OCI-LY7 (cell line): Measurements from ENCODE around the gene LMX1B.

Experiments
- CTCF ChIP-seq: fragments of 200-600 bp; sonication (generic); conservative IDR thresholded peaks from 2 replicates; pipeline ENCODE4 v1.5.1; 2014; ENCODE audit warnings: mild to moderate bottlenecking, antibody characterized with exemption, low read length, moderate library complexity, mixed read lengths
- EZH2phosphoT487 ChIP-seq: fragments of 200-600 bp; sonication (generic); IDR thresholded peaks from 2 replicates; pipeline ENCODE4 v1.6.1; 2018; ENCODE audit warnings: low read depth, borderline replicate concordance, mild to moderate bottlenecking, mixed run types, antibody characterized with exemption, low read length, moderate library complexity, mixed read lengths

- no peak for TF ChIP-seq CTCF
- TF ChIP-seq EZH2phosphoT487, result no peak
Measured at GRCh38 chr9:126631254-126631653, 17.5 kb downstream of the LMX1B start.
